ENCODE results near the gene CADM4. TPM values are rescaled to one million over a fixed set of nuclear protein-coding genes. Genes with fewer than 3 reads are reported as not detected.
"Not testable (repeated sequence)": the region's sequence is repeated elsewhere in the genome, so short reads cannot be mapped to it uniquely, and the experiment has no call there.

The CADM4 gene
- total and polyA plus RNA-seq, 2 donors (not counting 1 experiment from before 2014, with no cell fraction given): 1.5 TPM

- peaks cover 24% of the 10 kb centered on the region for H3K36me3 ChIP-seq (ENCODE audit: control insufficient read depth, insufficient read depth, low read length)
- no peak overlapping the region for H3K27ac ChIP-seq (ENCODE audit: insufficient read depth, low read length)
- no peaks in the 10 kb centered on the region for H3K9me3 ChIP-seq (ENCODE audit: control insufficient read depth, insufficient read depth, low read depth, low read length)
- no peak overlapping the region for H3K4me2 ChIP-seq (ENCODE audit: extremely low read depth, insufficient read depth, low read length)
- no peak overlapping the region for H3K9ac ChIP-seq (ENCODE audit: insufficient read depth, low read length)
- no peak overlapping the region for H3K4me3 ChIP-seq (replicated peaks in 1 of 4; ENCODE audit: control extremely low read depth in 1 of 4, insufficient read depth in 1 of 4, low read depth in 3 of 4, low read length in 4 of 4)
- no peak overlapping the region for H2AFZ ChIP-seq (ENCODE audit: low read length)
- TF ChIP-seq CTCF (conservative IDR thresholded peaks at IDR 0.05 in 1 of 2, IDR thresholded peaks at IDR 0.05 in 1 of 2; ENCODE audit: low read depth in 1 of 2, low read length in 2 of 2): peak; percentile 83 to 85
- TF ChIP-seq EZH2 (IDR thresholded peaks at IDR 0.05; ENCODE audit: low read length, missing control alignments): no peak
- H3K27me3 ChIP-seq (ENCODE audit: control insufficient read depth, insufficient read depth, low read length): no peaks in the 10 kb centered on the region
- no peaks in the 10 kb centered on the region for H3K4me1 ChIP-seq (ENCODE audit: control insufficient read depth, extremely low read depth, insufficient read depth, low read length)
- peaks cover 4% of the 10 kb centered on the region for H3K79me2 ChIP-seq (ENCODE audit: control insufficient read depth, insufficient read depth, low read length)
- DNase-seq (ENCODE audit: low read depth in 2 of 2): peak; percentile 50 to 69
- H4K20me1 ChIP-seq (ENCODE audit: control insufficient read depth, extremely low read depth, insufficient read depth, low read length): no peaks in the 10 kb centered on the region
These were observed 12.3 kb upstream of the CADM4 start for GRCh38 chr19:43651758-43652545.

- not testable (repeated sequence) for DNase-seq (ENCODE audit: low read depth in 2 of 2); H3K4me3 ChIP-seq (replicated peaks in 1 of 4; ENCODE audit: control extremely low read depth in 1 of 4, insufficient read depth in 1 of 4, low read depth in 3 of 4, low read length in 4 of 4); H2AFZ ChIP-seq (ENCODE audit: low read length); H3K4me1 ChIP-seq (ENCODE audit: control insufficient read depth, extremely low read depth, insufficient read depth, low read length); H3K27me3 ChIP-seq (ENCODE audit: control insufficient read depth, insufficient read depth, low read length); H3K27ac ChIP-seq (ENCODE audit: insufficient read depth, low read length); H3K9ac ChIP-seq (ENCODE audit: insufficient read depth, low read length); H4K20me1 ChIP-seq (ENCODE audit: control insufficient read depth, extremely low read depth, insufficient read depth, low read length); H3K4me2 ChIP-seq (ENCODE audit: extremely low read depth, insufficient read depth, low read length); H3K79me2 ChIP-seq (ENCODE audit: control insufficient read depth, insufficient read depth, low read length); H3K9me3 ChIP-seq (ENCODE audit: control insufficient read depth, insufficient read depth, low read depth, low read length)
- peaks cover 19% of the 10 kb centered on the region for H3K36me3 ChIP-seq (ENCODE audit: control insufficient read depth, insufficient read depth, low read length)
These were observed 10.6 kb upstream of the CADM4 start for GRCh38 chr19:43650276-43650675.

DNA sequence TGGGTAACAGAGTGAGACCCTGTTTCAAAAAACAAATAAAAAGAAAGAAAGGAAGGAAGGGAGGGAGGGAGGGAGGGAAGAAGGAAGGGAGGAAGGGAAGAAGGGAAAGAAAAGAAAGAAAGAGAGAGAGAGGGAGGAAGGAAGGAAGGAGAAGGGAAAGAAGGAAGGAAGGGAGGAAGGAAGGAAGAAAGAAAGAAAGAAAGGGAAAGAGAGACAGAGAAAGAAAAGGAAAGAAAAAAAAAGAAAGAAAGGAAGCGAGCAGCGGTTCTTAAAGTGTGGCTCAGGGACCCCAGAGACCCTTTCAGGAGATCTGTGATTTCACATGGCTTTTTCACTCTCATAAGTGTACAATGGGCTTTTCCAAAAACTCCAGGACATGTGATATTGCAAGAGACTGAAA, 9.9 kb upstream of the CADM4 start:
- H3K36me3 ChIP-seq (ENCODE audit: control insufficient read depth, insufficient read depth, low read length): peaks cover 13% of the 10 kb centered on the region
- H4K20me1 ChIP-seq (ENCODE audit: control insufficient read depth, extremely low read depth, insufficient read depth, low read length): no peaks in the 10 kb centered on the region
- H3K4me3 ChIP-seq (replicated peaks in 1 of 4; ENCODE audit: control extremely low read depth in 1 of 4, insufficient read depth in 1 of 4, low read depth in 3 of 4, low read length in 4 of 4): no peak overlapping the region
- H3K4me1 ChIP-seq (ENCODE audit: control insufficient read depth, extremely low read depth, insufficient read depth, low read length): no peaks in the 10 kb centered on the region
- no peak for DNase-seq (ENCODE audit: low read depth in 2 of 2)
- H3K4me2 ChIP-seq (ENCODE audit: extremely low read depth, insufficient read depth, low read length): no peak overlapping the region
- H3K27me3 ChIP-seq (ENCODE audit: control insufficient read depth, insufficient read depth, low read length): no peaks in the 10 kb centered on the region
- H3K79me2 ChIP-seq (ENCODE audit: control insufficient read depth, insufficient read depth, low read length): peaks cover 2% of the 10 kb centered on the region
- no peak overlapping the region for H3K27ac ChIP-seq (ENCODE audit: insufficient read depth, low read length)
- H3K9me3 ChIP-seq (ENCODE audit: control insufficient read depth, insufficient read depth, low read depth, low read length): no peaks in the 10 kb centered on the region
- H2AFZ ChIP-seq (ENCODE audit: low read length): no peak overlapping the region
- TF ChIP-seq CTCF (conservative IDR thresholded peaks at IDR 0.05 in 1 of 2, IDR thresholded peaks at IDR 0.05 in 1 of 2; ENCODE audit: low read depth in 1 of 2, low read length in 2 of 2) (no peak), EZH2 (IDR thresholded peaks at IDR 0.05; ENCODE audit: low read length, missing control alignments) (no peak)
- no peak overlapping the region for H3K9ac ChIP-seq (ENCODE audit: insufficient read depth, low read length)

Data from fibroblast of lung (primary cell).